Endothelial cell of umbilical vein (primary cell): ENCODE data around the gene CFTR. TPM values are rescaled to one million over a fixed set of nuclear protein-coding genes. Genes with fewer than 3 reads are reported as not detected.

ENCODE experiments used
- BruUV-seq: library from RNA; stranded (reverse); fragments of 400-500 nt; replicated peaks from 2 replicates; lab custom pipeline; 2021; lab: Mats Ljungman, UMichigan
- CTCF ChIA-PET: fragments of 300-600, 350-600 bp; sonication (Branson Sonifier 250); formaldehyde crosslinking; loops from one replicate; lab custom pipeline; 2021; ENCODE audit warnings: antibody characterized with exemption, inconsistent platforms; lab: Charles Lee
- POLR2A ChIA-PET: fragments of 300-600, 350-600 bp; sonication (Branson Sonifier 250); formaldehyde crosslinking; loops from one replicate; lab custom pipeline; 2021; ENCODE audit warnings: antibody characterized with exemption, inconsistent platforms; lab: Charles Lee
- DNase-seq: peaks from one replicate; pipeline ENCODE4 v3.0.0-alpha.2; 2011; ENCODE audit warnings: low read depth, low spot score
- FAIRE-seq: peaks from 2 replicates; lab custom pipeline; 2011; peaks lifted over from hg19 to GRCh38; lab: Jason Lieb, UNC
- H2AFZ ChIP-seq: 2 replicates; pipeline ENCODE4 v1.6.0; 2012; ENCODE audit warnings: low read depth, low read length, control low read depth, inconsistent platforms
- H3K27ac ChIP-seq: 2 replicates; pipeline ENCODE4 v1.5.1; 2011; ENCODE audit warnings: low read depth, mild to moderate bottlenecking, control low read depth, low read length, moderate library complexity; ENCODE audit not compliant: insufficient read depth
- H3K27me3 ChIP-seq, 2 experiments: 2 replicates each; pipeline versions ENCODE4 v1.6.0 to v1.6.1; 2011; ENCODE audit warnings: low read length in 2 of 2, mixed read lengths in 1 of 2; ENCODE audit not compliant: control insufficient read depth in 2 of 2, insufficient read depth in 2 of 2
- H3K36me3 ChIP-seq, 2 experiments: 2 replicates in 1 of 2; 3 replicates in 1 of 2; pipeline ENCODE4 v1.5.1; 2011; ENCODE audit warnings: low read length in 2 of 2, mild to moderate bottlenecking in 1 of 2, moderate library complexity in 1 of 2; ENCODE audit not compliant: control insufficient read depth in 2 of 2, insufficient read depth in 2 of 2; ENCODE audit errors: extremely low read depth in 1 of 2
- H3K4me1 ChIP-seq: 3 replicates; pipeline ENCODE4 v1.5.1; 2011; ENCODE audit warnings: mild to moderate bottlenecking, low read length; ENCODE audit not compliant: control insufficient read depth, insufficient read depth; ENCODE audit errors: extremely low read depth
- H3K4me2 ChIP-seq: 2 replicates; pipeline ENCODE4 v1.6.1; 2011; ENCODE audit warnings: low read length, control low read depth, mixed read lengths; ENCODE audit not compliant: insufficient read depth
- H3K4me3 ChIP-seq, 3 experiments: fragments of 200-600 bp in 1 of 3; sonication (generic), shearing (Covaris generic) in 1 of 3; replicated peaks in 1 of 3; 2 replicates each; pipeline ENCODE4 v1.5.1; 2011 to 2016; ENCODE audit warnings: control low read depth in 3 of 3, low read length in 3 of 3, mild to moderate bottlenecking in 2 of 3, inconsistent platforms in 1 of 3, low read depth in 1 of 3, moderate library complexity in 1 of 3; ENCODE audit not compliant: insufficient read depth in 1 of 3
- H3K79me2 ChIP-seq: 2 replicates; pipeline ENCODE4 v1.6.0; 2012; ENCODE audit warnings: low read length, inconsistent platforms; ENCODE audit not compliant: control insufficient read depth, insufficient read depth
- H3K9ac ChIP-seq: replicated peaks from 2 replicates; pipeline ENCODE3; 2011; ENCODE audit warnings: low read length, control low read depth; ENCODE audit not compliant: insufficient read depth; ENCODE audit errors: extremely low read depth
- H3K9me1 ChIP-seq: replicated peaks from 3 replicates; pipeline ENCODE4 v1.6.0; 2011; ENCODE audit warnings: mild to moderate bottlenecking, low read length; ENCODE audit not compliant: control insufficient read depth, insufficient read depth; ENCODE audit errors: extremely low read depth
- H3K9me3 ChIP-seq: replicated peaks from 2 replicates; pipeline ENCODE4 v1.5.1; 2012; ENCODE audit warnings: low read length, inconsistent platforms; ENCODE audit not compliant: control insufficient read depth, insufficient read depth
- H4K20me1 ChIP-seq: replicated peaks from 2 replicates; pipeline ENCODE3; 2011; ENCODE audit warnings: mild to moderate bottlenecking, low read length; ENCODE audit not compliant: control insufficient read depth, insufficient read depth; ENCODE audit errors: extremely low read depth
- EZH2 ChIP-seq: IDR thresholded peaks from 2 replicates; pipeline ENCODE4 v1.6.1; 2012; ENCODE audit warnings: borderline replicate concordance, low read depth, mild to moderate bottlenecking, moderate library complexity, low read length, inconsistent platforms; ENCODE audit not compliant: severe bottlenecking
- FOS ChIP-seq: IDR thresholded peaks from 2 replicates; pipeline ENCODE4 v1.6.1; 2011; ENCODE audit warnings: mild to moderate bottlenecking, low read length, moderate library complexity, borderline replicate concordance; ENCODE audit not compliant: insufficient read depth
- GATA2 ChIP-seq: IDR thresholded peaks from 2 replicates; pipeline ENCODE4 v1.7.0; 2011; ENCODE audit warnings: low read depth, mild to moderate bottlenecking, moderate library complexity, mixed read lengths, low read length; ENCODE audit not compliant: insufficient read length, insufficient read depth
- JUN ChIP-seq: IDR thresholded peaks from 2 replicates; pipeline ENCODE4 v1.6.1; 2011; ENCODE audit warnings: borderline replicate concordance, low read depth; ENCODE audit not compliant: insufficient read length, insufficient read depth
- MYC ChIP-seq: IDR thresholded peaks from one replicate; pipeline ENCODE4 v1.6.1; 2011; ENCODE audit warnings: mild to moderate bottlenecking, low read depth, low read length
- POLR2A ChIP-seq: IDR thresholded peaks from 2 replicates; pipeline ENCODE4 v1.6.1; 2012; ENCODE audit warnings: low read depth, mild to moderate bottlenecking, control low read depth, low read length
- POLR2AphosphoS5 ChIP-seq: IDR thresholded peaks from 2 replicates; pipeline ENCODE4 v1.6.1; 2012; ENCODE audit warnings: low read depth, mild to moderate bottlenecking, control low read depth, low read length, moderate library complexity; ENCODE audit not compliant: insufficient read depth
- dilution Hi-C: fragments of 300-500 bp; cut with MboI; formaldehyde crosslinking; loops from one replicate; pipeline ENCODE4 v1.15.0; 2019; ENCODE audit warnings: low sequenced_read_pairs; ENCODE audit not compliant: extremely low pct_ligation_motif_present
- intact Hi-C: fragments of 100-400 bp; cut with micrococcal nuclease; formaldehyde crosslinking; loops from one replicate; pipeline ENCODE4 v1.10.0; 2022
- polyA plus RNA-seq, 4 experiments: library from polyadenylated mRNA; depleted of rRNA in 3 of 4; stranded (reverse) in 3 of 4; unstranded in 1 of 4; fragments of >200 nt; gene quantifications; 2 replicates each; pipeline versions ENCODE4 v1.2.1 to v1.2.3, GENCODE V29; 2011 to 2012; ENCODE audit warnings: missing spikeins in 1 of 4
- total RNA-seq: library from RNA; stranded (reverse); gene quantifications from 2 replicates; pipeline ENCODE4 v1.2.3, GENCODE V29; 2021
- TF ChIP-seq, protein P1 (sequence below): IDR thresholded peaks from 2 replicates; pipeline ENCODE4 v1.6.1; 2011; ENCODE audit not compliant: insufficient read depth, insufficient read length

The CFTR gene
- total and polyA plus RNA-seq, 2 donors (not counting 3 experiments of a cell fraction or from before 2014, with no cell fraction given), result 0.03 TPM; not detected in 1

DNA sequence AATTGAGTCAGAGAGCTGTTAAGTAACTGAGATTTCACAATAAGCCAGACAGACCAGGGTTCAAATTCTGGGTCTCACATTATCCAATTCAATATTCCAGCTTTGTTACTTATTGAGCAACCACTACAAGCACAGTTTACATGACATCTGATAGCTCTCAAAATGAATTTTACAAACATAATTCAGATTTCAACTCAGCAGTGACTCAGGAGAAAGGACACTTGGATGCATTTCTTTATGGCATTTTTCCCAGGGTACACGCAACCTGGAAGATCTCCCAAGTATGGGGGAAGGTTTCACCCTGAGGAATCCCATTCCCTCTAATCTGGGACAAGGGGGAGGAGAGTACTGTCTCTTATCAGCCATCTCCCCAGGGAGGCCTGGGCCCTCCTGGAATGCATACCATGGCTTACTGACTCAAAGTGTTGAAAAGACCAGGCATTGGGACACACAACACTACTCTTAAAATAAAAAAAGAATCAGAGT is 102.4 kb downstream of the CFTR start:
- no peak overlapping the region for H3K4me2 ChIP-seq
- ChIA-PET POLR2A (no interaction called here), CTCF (no interaction called here)
- H4K20me1 ChIP-seq, result no peaks in the 10 kb centered on the region
- no peaks in the 10 kb centered on the region for H3K36me3 ChIP-seq
- no peak overlapping the region for H3K9ac ChIP-seq
- no peaks in the 10 kb centered on the region for H3K27me3 ChIP-seq
- no TSS peak for BruUV-seq
- H3K4me1 ChIP-seq, result no peaks in the 10 kb centered on the region
- H3K27ac ChIP-seq, result no peak overlapping the region
- no peak for TF ChIP-seq GATA2
- no peak for TF ChIP-seq JUN
- no peak for TF ChIP-seq MYC
- TF ChIP-seq FOS, result no peak
- TF ChIP-seq EZH2, result no peak
- TF ChIP-seq, protein P1, sequence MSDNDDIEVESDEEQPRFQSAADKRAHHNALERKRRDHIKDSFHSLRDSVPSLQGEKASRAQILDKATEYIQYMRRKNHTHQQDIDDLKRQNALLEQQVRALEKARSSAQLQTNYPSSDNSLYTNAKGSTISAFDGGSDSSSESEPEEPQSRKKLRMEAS, result no peak
- no peak for TF ChIP-seq POLR2A
- H3K9me1 ChIP-seq, result no peaks in the 10 kb centered on the region
- intact Hi-C loops (no loop called here), dilution Hi-C loops (no loop called here)
- no peak overlapping the region for H3K4me3 ChIP-seq
- H3K79me2 ChIP-seq, result no peaks in the 10 kb centered on the region
- no peak overlapping the region for H2AFZ ChIP-seq
- no peaks in the 10 kb centered on the region for H3K9me3 ChIP-seq
- FAIRE-seq, result no peak
- DNase-seq, result no peak

- TF ChIP-seq JUN (no peak), EZH2 (no peak), POLR2AphosphoS5 (no peak)
- dilution Hi-C loops, result no loop called here
- Histone ChIP-seq H3K9ac (no peak overlapping the region), H3K4me2 (no peak overlapping the region), H3K36me3 (no peaks in the 10 kb centered on the region), H3K27me3 (no peaks in the 10 kb centered on the region), H3K4me1 (peaks cover 10% of the 10 kb centered on the region), H3K9me1 (no peaks in the 10 kb centered on the region), H3K4me3 (no peak overlapping the region), H3K27ac (no peak overlapping the region), H3K9me3 (no peaks in the 10 kb centered on the region), H4K20me1 (no peaks in the 10 kb centered on the region), H3K79me2 (no peaks in the 10 kb centered on the region), H2AFZ (no peak overlapping the region)
- BruUV-seq, result no TSS peak
- ChIA-PET POLR2A (no interaction called here), CTCF (interaction anchor here (0.9 to 1.3 kb wide), 3 partner anchors 9 to 15 kb away, joined by 3 to 7 read pairs (median 4); no protein-coding TSS in a partner anchor)
- intact Hi-C loops, result loop anchor here (2.0 kb wide), 1 partner anchor 53 kb away; no protein-coding TSS in a partner anchor
- DNase-seq (no peak), FAIRE-seq (no peak)
Observed at GRCh38 chr7:117587931-117588330, 108.1 kb downstream of the CFTR start.
